Neuronal stem cell (in vitro differentiated cells): ENCODE results near the gene SEMA3A.
"Not testable (repeated sequence)": the region's sequence is repeated elsewhere in the genome, so short reads cannot be mapped to it uniquely, and the experiment has no call there.

Source experiments
- DNase-seq: peaks from one replicate; pipeline ENCODE4 v3.0.0-alpha.2; 2013; ENCODE audit warnings: low spot score
- H2AFZ ChIP-seq: one replicate; pipeline ENCODE4 v1.6.1; 2013; ENCODE audit warnings: mild to moderate bottlenecking, low read length, inconsistent platforms
- H2AK5ac ChIP-seq: 2 replicates; pipeline ENCODE4 v1.6.1; 2013; ENCODE audit warnings: low read depth, mild to moderate bottlenecking, inconsistent platforms, low read length, moderate library complexity, mixed read lengths
- H2BK120ac ChIP-seq: 2 replicates; pipeline ENCODE4 v1.6.1; 2013; ENCODE audit warnings: low read depth, mild to moderate bottlenecking, inconsistent platforms, low read length, moderate library complexity, mixed read lengths
- H2BK12ac ChIP-seq: one replicate; pipeline ENCODE4 v1.6.1; 2013; ENCODE audit warnings: low read length, inconsistent platforms
- H2BK15ac ChIP-seq: 2 replicates; pipeline ENCODE4 v1.6.1; 2013; ENCODE audit warnings: mild to moderate bottlenecking, low read length, inconsistent platforms, mixed read lengths
- H2BK5ac ChIP-seq: one replicate; pipeline ENCODE4 v1.6.1; 2013; ENCODE audit warnings: inconsistent platforms, mild to moderate bottlenecking, low read length, moderate library complexity
- H3K14ac ChIP-seq: one replicate; pipeline ENCODE4 v1.6.1; 2013; ENCODE audit warnings: low read length, inconsistent platforms
- H3K18ac ChIP-seq: 2 replicates; pipeline ENCODE4 v1.6.1; 2013; ENCODE audit warnings: low read length, inconsistent platforms
- H3K23ac ChIP-seq: 2 replicates; pipeline ENCODE4 v1.6.1; 2013; ENCODE audit warnings: low read depth, mild to moderate bottlenecking, mixed read lengths, low read length, inconsistent platforms; ENCODE audit not compliant: poor library complexity
- H3K27ac ChIP-seq: replicated peaks from 3 replicates; pipeline ENCODE4 v1.5.1; 2013; ENCODE audit warnings: low read length, inconsistent platforms
- H3K27me3 ChIP-seq, 3 experiments: 2 replicates each; pipeline ENCODE4 v1.6.1; 2013; ENCODE audit warnings: low read length in 3 of 3, mild to moderate bottlenecking in 2 of 3, inconsistent platforms in 1 of 3, low read depth in 1 of 3, mixed read lengths in 1 of 3, moderate library complexity in 1 of 3; ENCODE audit not compliant: control insufficient read depth in 3 of 3, insufficient read depth in 3 of 3
- H3K36me3 ChIP-seq, 2 donors: replicated peaks in 1 of 2; 2 replicates each; pipeline ENCODE4 v1.6.1; 2013; ENCODE audit warnings: low read length in 2 of 2; ENCODE audit not compliant: control insufficient read depth in 2 of 2, insufficient read depth in 2 of 2
- H3K4ac ChIP-seq: 2 replicates; pipeline ENCODE4 v1.6.1; 2013; ENCODE audit warnings: inconsistent platforms, mild to moderate bottlenecking, low read length, moderate library complexity
- H3K4me1 ChIP-seq, 2 donors: 1 replicate in 1 of 2; 2 replicates in 1 of 2; pipeline ENCODE4 v1.6.1; 2013; ENCODE audit warnings: low read length in 2 of 2, low read depth in 1 of 2; ENCODE audit not compliant: control insufficient read depth in 2 of 2, insufficient read depth in 1 of 2
- H3K4me2 ChIP-seq: one replicate; pipeline ENCODE4 v1.6.1; 2013; ENCODE audit warnings: mild to moderate bottlenecking, low read length, inconsistent platforms; ENCODE audit not compliant: insufficient read depth, poor library complexity, severe bottlenecking
- H3K4me3 ChIP-seq, 2 donors: 2 replicates each; pipeline ENCODE4 v1.5.1; 2013; ENCODE audit warnings: low read length in 2 of 2, mild to moderate bottlenecking in 2 of 2, inconsistent platforms in 1 of 2, moderate library complexity in 1 of 2
- H3K79me1 ChIP-seq: one replicate; pipeline ENCODE4 v1.6.1; 2013; ENCODE audit warnings: low read depth, mild to moderate bottlenecking, inconsistent platforms, low read length, moderate library complexity
- H3K9ac ChIP-seq: one replicate; pipeline ENCODE4 v1.6.1; 2013; ENCODE audit warnings: mild to moderate bottlenecking, low read depth, low read length, inconsistent platforms; ENCODE audit not compliant: poor library complexity
- H3K9me3 ChIP-seq, 2 donors: replicated peaks in 1 of 2; 2 replicates each; pipeline versions ENCODE3 to v1.6.1; 2013; ENCODE audit warnings: low read length in 2 of 2, mild to moderate bottlenecking in 2 of 2, inconsistent platforms in 1 of 2, low read depth in 1 of 2, mixed read lengths in 1 of 2, moderate library complexity in 1 of 2; ENCODE audit not compliant: control insufficient read depth in 2 of 2, insufficient read depth in 1 of 2
- H4K8ac ChIP-seq: one replicate; pipeline ENCODE4 v1.6.1; 2013; ENCODE audit warnings: low read depth, mild to moderate bottlenecking, inconsistent platforms, low read length, moderate library complexity
- H4K91ac ChIP-seq: one replicate; pipeline ENCODE4 v1.6.1; 2013; ENCODE audit warnings: low read length, low read depth, mild to moderate bottlenecking, inconsistent platforms; ENCODE audit not compliant: poor library complexity
- WGBS, 2 donors: extraction: QIAGEN DNeasy Blood & Tissue Kit; methylation state at CpG; one replicate each; pipeline ENCODE4 v1.1.7; 2013; ENCODE audit warnings: missing lambda C conversion rate in 2 of 2, mixed read lengths in 1 of 2; ENCODE audit not compliant: insufficient read length in 2 of 2, insufficient replicate concordance in 1 of 2; ENCODE audit errors: extremely low coverage in 2 of 2; 5-methylcytosine and 5-hydroxymethylcytosine counted together

The SEMA3A gene

GRCh38 chr7:84058311-84059076 lies 136.1 kb downstream of the SEMA3A start:
- H3K4me3 ChIP-seq, result no peak overlapping the region
- H3K27me3 ChIP-seq, result no peaks in the 10 kb centered on the region
- no peak overlapping the region for H3K18ac ChIP-seq
- no peak overlapping the region for H2BK5ac ChIP-seq
- no peak overlapping the region for H4K91ac ChIP-seq
- H2AFZ ChIP-seq, result no peak overlapping the region
- H2BK12ac ChIP-seq, result no peak overlapping the region
- no peak for DNase-seq
- no peak overlapping the region for H3K4me2 ChIP-seq
- WGBS, 2 donors, result no CpG with 5 or more reads among the region's 6 CpGs
- H2AK5ac ChIP-seq, result no peak overlapping the region
- no peak overlapping the region for H4K8ac ChIP-seq
- peaks cover 0 to 3% of the 10 kb centered on the region in 2 donors for H3K4me1 ChIP-seq
- peaks cover 0 to 10% of the 10 kb centered on the region in 2 donors for H3K9me3 ChIP-seq
- H3K14ac ChIP-seq, result no peak overlapping the region
- no peak overlapping the region for H3K23ac ChIP-seq
- no peak overlapping the region for H3K9ac ChIP-seq
- peaks cover 0 to 46% of the 10 kb centered on the region in 2 donors for H3K36me3 ChIP-seq
- H2BK15ac ChIP-seq, result no peak overlapping the region
- no peak overlapping the region for H2BK120ac ChIP-seq
- no peak overlapping the region for H3K27ac ChIP-seq
- no peaks in the 10 kb centered on the region for H3K79me1 ChIP-seq
- no peak overlapping the region for H3K4ac ChIP-seq

DNA sequence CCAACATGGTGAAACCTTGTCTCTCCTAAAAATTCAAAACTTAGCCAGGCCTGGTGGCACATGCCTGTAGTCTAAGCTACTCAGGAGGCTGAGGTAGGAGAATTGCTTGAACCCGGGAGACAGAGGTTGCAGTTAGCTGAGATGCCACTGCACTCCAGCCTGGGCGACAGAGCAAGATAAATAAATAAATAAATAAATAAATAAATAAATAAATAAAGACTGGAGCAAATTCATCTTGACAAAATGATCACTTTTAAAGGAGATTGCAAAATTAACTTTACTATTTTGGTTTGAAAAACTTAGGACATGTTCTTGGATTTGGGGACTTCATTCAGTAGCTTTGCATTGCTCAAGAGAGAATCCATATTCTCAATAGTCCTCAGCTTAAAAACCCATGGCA lies 137.0 kb downstream of the SEMA3A start:
- Histone ChIP-seq H3K9me3 (peaks cover 0 to 10% of the 10 kb centered on the region in 2 donors), H2BK12ac (no peak overlapping the region), H3K36me3 (peaks cover 0 to 46% of the 10 kb centered on the region in 2 donors), H2AFZ (no peak overlapping the region), H2BK120ac (no peak overlapping the region), H2AK5ac (no peak overlapping the region), H4K91ac (no peak overlapping the region), H3K23ac (no peak overlapping the region), H3K18ac (no peak overlapping the region), H3K14ac (no peak overlapping the region), H2BK5ac (no peak overlapping the region), H2BK15ac (no peak overlapping the region), H3K4me3 (no peak overlapping the region), H3K4ac (no peak overlapping the region), H4K8ac (no peak overlapping the region), H3K27me3 (no peaks in the 10 kb centered on the region), H3K4me1 (peaks cover 0 to 3% of the 10 kb centered on the region in 2 donors), H3K27ac (no peak overlapping the region), H3K9ac (no peak overlapping the region), H3K4me2 (no peak overlapping the region), H3K79me1 (no peaks in the 10 kb centered on the region)
- no CpG with 5 or more reads among the region's 2 CpGs for WGBS, 2 donors
- no peak for DNase-seq

DNA sequence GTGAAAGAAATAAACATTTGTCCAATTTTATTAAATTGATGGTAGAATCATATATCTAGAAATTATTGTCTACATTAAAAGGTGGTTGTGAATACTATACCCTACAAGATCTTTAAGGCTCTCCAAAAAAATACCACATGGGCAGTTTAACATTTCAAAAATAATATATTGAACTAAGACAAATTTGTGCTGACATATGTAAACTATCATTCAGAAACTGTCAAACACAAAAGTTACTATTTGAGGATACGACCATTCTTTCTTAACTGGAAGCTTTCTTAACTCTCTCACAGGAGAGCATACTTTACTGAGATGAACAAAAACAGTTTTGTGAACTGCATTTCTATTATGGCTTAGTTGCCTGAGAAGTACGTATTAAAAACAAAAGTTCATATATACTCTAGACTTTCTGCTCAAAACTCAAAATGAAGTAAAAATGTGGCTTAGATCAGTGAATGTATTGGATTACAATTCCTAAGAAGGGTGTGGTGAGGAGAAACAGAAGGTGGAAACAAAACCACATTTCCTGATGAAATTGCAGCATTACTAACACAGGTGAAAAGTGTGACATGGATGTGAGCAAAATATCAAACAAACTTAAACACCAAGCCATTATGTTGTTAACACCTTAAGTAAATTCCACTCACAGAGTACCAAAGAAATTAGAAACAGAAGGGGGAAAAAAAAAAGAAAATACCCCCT lies 138.5 kb downstream of the SEMA3A start:
- Histone ChIP-seq H2BK5ac (no peak overlapping the region), H3K27me3 (no peaks in the 10 kb centered on the region), H3K4me2 (no peak overlapping the region), H4K91ac (no peak overlapping the region), H3K36me3 (peaks cover 0 to 46% of the 10 kb centered on the region in 2 donors), H3K18ac (no peak overlapping the region), H3K4ac (no peak overlapping the region), H3K23ac (no peak overlapping the region), H2AFZ (no peak overlapping the region), H3K27ac (no peak overlapping the region), H2BK120ac (no peak overlapping the region), H2BK12ac (no peak overlapping the region), H3K4me1 (peaks cover 0 to 3% of the 10 kb centered on the region in 2 donors), H4K8ac (no peak overlapping the region), H3K4me3 (no peak overlapping the region), H2BK15ac (no peak overlapping the region), H3K9me3 (peaks cover 0 to 10% of the 10 kb centered on the region in 2 donors), H3K79me1 (no peaks in the 10 kb centered on the region), H3K14ac (no peak overlapping the region), H2AK5ac (no peak overlapping the region), H3K9ac (no peak overlapping the region)
- DNase-seq, result no peak
- no CpG with 5 or more reads among the region's 2 CpGs for WGBS, 2 donors

DNA sequence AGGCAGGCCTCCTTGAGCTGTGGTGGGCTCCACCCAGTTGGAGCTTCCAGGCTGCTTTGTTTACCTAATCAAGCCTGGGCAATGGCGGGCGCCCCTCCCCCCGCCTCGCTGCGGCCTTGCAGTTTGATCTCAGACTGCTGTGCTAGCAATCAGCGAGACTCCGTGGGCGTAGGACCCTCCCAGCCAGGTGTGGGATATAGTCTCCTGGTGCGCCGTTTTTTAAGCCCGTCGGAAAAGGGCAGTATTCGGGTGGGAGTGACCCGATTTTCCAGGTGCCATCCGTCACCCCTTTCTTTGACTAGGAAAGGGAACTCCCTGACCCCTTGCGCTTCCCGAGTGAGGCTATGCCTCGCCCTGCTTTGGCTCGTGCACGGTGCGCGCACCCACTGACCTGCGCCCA lies 139.4 kb downstream of the SEMA3A start:
- not testable (repeated sequence) for H3K27me3 ChIP-seq, H2BK15ac ChIP-seq, H4K91ac ChIP-seq, H2AFZ ChIP-seq, H4K8ac ChIP-seq, H3K79me1 ChIP-seq, DNase-seq, H2BK12ac ChIP-seq, H3K18ac ChIP-seq, H3K4me2 ChIP-seq, H3K27ac ChIP-seq, H3K14ac ChIP-seq, H3K4me3 ChIP-seq, H3K9ac ChIP-seq, H2BK120ac ChIP-seq, H3K4ac ChIP-seq, H2AK5ac ChIP-seq, H3K9me3 ChIP-seq, H2BK5ac ChIP-seq, H3K23ac ChIP-seq, H3K4me1 ChIP-seq
- peaks cover 0 to 44% of the 10 kb centered on the region in 2 donors for H3K36me3 ChIP-seq
- WGBS, 2 donors, result no CpG with 5 or more reads among the region's 23 CpGs
